H9 (cell line): Measurements from ENCODE around the gene PEX26. TPM values are rescaled to one million over a fixed set of nuclear protein-coding genes. Genes with fewer than 3 reads are reported as not detected.

ENCODE experiments used
- DNase-seq: peaks from one replicate; pipeline ENCODE4 v3.0.0-alpha.2; 2017
- H2AFZ ChIP-seq: one replicate; pipeline ENCODE4 v1.6.1; 2013; ENCODE audit warnings: mild to moderate bottlenecking, low read length, control low read depth, moderate library complexity
- H2AK5ac ChIP-seq: 2 replicates; pipeline ENCODE4 v1.6.1; 2013; ENCODE audit warnings: low read length, control low read depth, mixed read lengths; ENCODE audit not compliant: insufficient read length
- H2BK120ac ChIP-seq: one replicate; pipeline ENCODE4 v1.6.1; 2013; ENCODE audit warnings: low read depth, mild to moderate bottlenecking, low read length, control low read depth, inconsistent platforms; ENCODE audit not compliant: poor library complexity, severe bottlenecking
- H2BK12ac ChIP-seq: 2 replicates; pipeline ENCODE4 v1.6.1; 2013; ENCODE audit warnings: low read length, control low read depth, mixed read lengths, low read depth; ENCODE audit not compliant: insufficient read length
- H2BK15ac ChIP-seq: 2 replicates; pipeline ENCODE4 v1.6.1; 2013; ENCODE audit warnings: low read depth, low read length, control low read depth
- H2BK20ac ChIP-seq: one replicate; pipeline ENCODE4 v1.6.1; 2013; ENCODE audit warnings: low read depth, mild to moderate bottlenecking, low read length, control low read depth, inconsistent platforms; ENCODE audit not compliant: poor library complexity, severe bottlenecking
- H2BK5ac ChIP-seq: 2 replicates; pipeline ENCODE4 v1.6.1; 2013; ENCODE audit warnings: low read length, control low read depth, mixed read lengths; ENCODE audit not compliant: insufficient read length
- H3K14ac ChIP-seq: 2 replicates; pipeline ENCODE4 v1.6.1; 2013; ENCODE audit warnings: low read length, control low read depth; ENCODE audit not compliant: insufficient read depth
- H3K18ac ChIP-seq: 2 replicates; pipeline ENCODE4 v1.6.1; 2013; ENCODE audit warnings: low read depth, mild to moderate bottlenecking, mixed read lengths, low read length, control low read depth; ENCODE audit not compliant: insufficient read length
- H3K23ac ChIP-seq: 2 replicates; pipeline ENCODE4 v1.6.1; 2013; ENCODE audit warnings: low read length, control low read depth, mixed read lengths, low read depth; ENCODE audit not compliant: insufficient read length
- H3K23me2 ChIP-seq: 2 replicates; pipeline ENCODE4 v1.6.1; 2013; ENCODE audit warnings: low read depth, mild to moderate bottlenecking, mixed read lengths, low read length, control low read depth; ENCODE audit not compliant: insufficient read length, poor library complexity, severe bottlenecking
- H3K27ac ChIP-seq: 2 replicates; pipeline ENCODE4 v1.5.1; 2013; ENCODE audit warnings: low read length, control low read depth, mixed read lengths, low read depth; ENCODE audit not compliant: insufficient read length
- H3K27me3 ChIP-seq: 2 replicates; pipeline ENCODE4 v1.6.1; 2013; ENCODE audit warnings: low read length, control low read depth, inconsistent platforms; ENCODE audit not compliant: insufficient read depth
- H3K4ac ChIP-seq: 2 replicates; pipeline ENCODE4 v1.6.1; 2013; ENCODE audit warnings: low read depth, mild to moderate bottlenecking, control low read depth, inconsistent platforms, low read length, moderate library complexity
- H3K4me1 ChIP-seq: 2 replicates; pipeline ENCODE4 v1.6.1; 2013; ENCODE audit warnings: low read length, control low read depth, inconsistent platforms; ENCODE audit not compliant: insufficient read depth
- H3K4me2 ChIP-seq: 2 replicates; pipeline ENCODE4 v1.6.1; 2013; ENCODE audit warnings: low read length, control low read depth, mixed read lengths; ENCODE audit not compliant: insufficient read length, insufficient read depth
- H3K56ac ChIP-seq: 2 replicates; pipeline ENCODE4 v1.6.1; 2013; ENCODE audit warnings: low read depth, mild to moderate bottlenecking, mixed read lengths, low read length, control low read depth; ENCODE audit not compliant: insufficient read length
- H3K79me1 ChIP-seq: 2 replicates; pipeline ENCODE4 v1.6.1; 2013; ENCODE audit warnings: low read depth, mild to moderate bottlenecking, moderate library complexity, low read length, control low read depth, inconsistent platforms; ENCODE audit not compliant: insufficient read depth, poor library complexity, severe bottlenecking
- H3K79me2 ChIP-seq: 2 replicates; pipeline ENCODE4 v1.6.1; 2013; ENCODE audit warnings: low read length, control low read depth, inconsistent platforms; ENCODE audit not compliant: insufficient read depth
- H3K9ac ChIP-seq: 2 replicates; pipeline ENCODE4 v1.6.1; 2013; ENCODE audit warnings: low read length, control low read depth, mixed read lengths; ENCODE audit not compliant: insufficient read length; ENCODE audit errors: extremely low read depth
- H3K9me3 ChIP-seq: one replicate; pipeline ENCODE4 v1.6.1; 2013; ENCODE audit warnings: low read depth, low read length, inconsistent platforms; ENCODE audit not compliant: control insufficient read depth
- H3T11ph ChIP-seq: one replicate; pipeline ENCODE4 v1.6.1; 2013; ENCODE audit warnings: mild to moderate bottlenecking, low read length, control low read depth, inconsistent platforms
- H4K20me1 ChIP-seq: one replicate; pipeline ENCODE4 v1.6.1; 2013; ENCODE audit not compliant: control insufficient read depth, insufficient read length, insufficient read depth
- H4K5ac ChIP-seq: 2 replicates; pipeline ENCODE4 v1.6.1; 2013; ENCODE audit warnings: low read depth, mild to moderate bottlenecking, mixed read lengths, low read length, control low read depth; ENCODE audit not compliant: insufficient read length
- H4K8ac ChIP-seq: replicated peaks from 2 replicates; pipeline ENCODE4 v1.6.1; 2013; ENCODE audit warnings: low read length, control low read depth, mixed read lengths, low read depth; ENCODE audit not compliant: insufficient read length
- H4K91ac ChIP-seq: 2 replicates; pipeline ENCODE4 v1.6.1; 2013; ENCODE audit warnings: low read depth, mild to moderate bottlenecking, moderate library complexity, mixed read lengths, low read length, control low read depth; ENCODE audit not compliant: insufficient read length
- H3K27ac Mint-ChIP-seq, 3 experiments: 2 replicates in 2 of 3; 3 replicates in 1 of 3; pipeline ENCODE4 v1.8.0; 2020 to 2021; ENCODE audit warnings: mixed read lengths in 3 of 3, mild to moderate bottlenecking in 1 of 3, moderate library complexity in 1 of 3
- H3K27me3 Mint-ChIP-seq: 2 replicates; pipeline ENCODE4 v1.8.0; 2021; ENCODE audit warnings: low read depth, mild to moderate bottlenecking, moderate library complexity, mixed read lengths
- H3K36me3 Mint-ChIP-seq, 3 experiments: 2 replicates in 2 of 3; 3 replicates in 1 of 3; pipeline ENCODE4 v1.8.0; 2020 to 2021; ENCODE audit warnings: low read depth in 3 of 3, mixed read lengths in 3 of 3; ENCODE audit not compliant: insufficient read depth in 1 of 3
- H3K4me1 Mint-ChIP-seq, 2 experiments: 2 replicates each; pipeline ENCODE4 v1.8.0; 2020; ENCODE audit warnings: mixed read lengths in 2 of 2
- H3K4me3 Mint-ChIP-seq, 2 experiments: 2 replicates in 1 of 2; 3 replicates in 1 of 2; pipeline ENCODE4 v1.8.0; 2020 to 2021; ENCODE audit warnings: mild to moderate bottlenecking in 2 of 2, mixed read lengths in 2 of 2, moderate library complexity in 1 of 2
- H3K9me3 Mint-ChIP-seq, 2 experiments: 2 replicates in 1 of 2; 3 replicates in 1 of 2; pipeline ENCODE4 v1.8.0; 2020; ENCODE audit warnings: mild to moderate bottlenecking in 2 of 2, mixed read lengths in 2 of 2, moderate library complexity in 1 of 2
- CTCF ChIP-seq: fragments of 200-600 bp; sonication (generic); conservative IDR thresholded peaks from 3 replicates; pipeline ENCODE4 v1.8.0; 2021; ENCODE audit warnings: antibody characterized with exemption, mild to moderate bottlenecking
- WGBS: extraction: QIAGEN DNeasy Blood & Tissue Kit; methylation state at CpG from one replicate; pipeline ENCODE4 v1.1.7; 2013; ENCODE audit warnings: missing lambda C conversion rate, low lambda C conversion rate, mixed read lengths; ENCODE audit not compliant: insufficient read length; ENCODE audit errors: extremely low coverage; 5-methylcytosine and 5-hydroxymethylcytosine counted together
- total RNA-seq: library from RNA; stranded (reverse); gene quantifications from 2 replicates; pipeline ENCODE4 v1.2.1, GENCODE V29; 2021

PEX26 gene
- total RNA-seq, 1 experiment from 2014 or later = 35.4 TPM

GRCh38 chr22:18110954-18111758 lies 33.4 kb downstream of the PEX26 start:
- H3K4me1 ChIP-seq = no peaks in the 10 kb centered on the region
- H3K4me3 Mint-ChIP-seq = peak overlapping the region; percentile 55 to 76
- DNase-seq = no peak

More at GRCh38 chr22:18110954-18111758, 33.4 kb downstream of the PEX26 start:
- Histone ChIP-seq H3K79me1 (no peaks in the 10 kb centered on the region), H2BK20ac (no peak overlapping the region), H2BK15ac (no peak overlapping the region), H2BK12ac (no peak overlapping the region), H4K20me1 (no peaks in the 10 kb centered on the region), H3K9me3 (peaks cover 5% of the 10 kb centered on the region), H3K4me2 (peak overlapping the region; percentile 23), H3K27ac (no peak overlapping the region), H2AK5ac (no peak overlapping the region), H3T11ph (no peak overlapping the region), H3K14ac (no peak overlapping the region), H2BK120ac (no peak overlapping the region), H3K79me2 (no peaks in the 10 kb centered on the region), H2BK5ac (no peak overlapping the region), H4K91ac (no peak overlapping the region), H3K9ac (no peak overlapping the region), H2AFZ (no peak overlapping the region), H3K4ac (no peak overlapping the region), H3K23ac (no peak overlapping the region), H3K27me3 (peaks cover 10% of the 10 kb centered on the region), H4K5ac (no peak overlapping the region), H3K56ac (no peak overlapping the region), H3K23me2 (peaks cover 10% of the 10 kb centered on the region), H3K18ac (no peak overlapping the region), H4K8ac (no peak overlapping the region)
- WGBS = no CpG with 5 or more reads among the region's 39 CpGs
- Mint-ChIP-seq H3K36me3 (peaks cover 0 to 8% (median under 1%) of the 10 kb centered on the region in 3 experiments; a peak in 2 of 7 replicates), H3K9me3 (peaks cover 14 to 22% of the 10 kb centered on the region in 2 experiments), H3K4me1 (peaks cover 13 to 16% of the 10 kb centered on the region in 2 experiments), H3K27ac (no peak overlapping the region; a peak in 1 of 7 replicates), H3K27me3 (peaks cover 72% of the 10 kb centered on the region)
- TF ChIP-seq CTCF = no peak
